OCI-LY1 (cell line): ENCODE data around the gene KANSL3.

Experiments used
- CTCF ChIP-seq: fragments of 200-600 bp; sonication (generic), shearing (Covaris generic); IDR thresholded peaks from 2 replicates; pipeline ENCODE4 v1.5.1; 2017; ENCODE audit warnings: mild to moderate bottlenecking, antibody characterized with exemption, low read length, moderate library complexity, mixed read lengths
- EZH2 ChIP-seq: fragments of 200-600 bp; sonication (generic), shearing (Covaris generic); IDR thresholded peaks from 2 replicates; pipeline ENCODE4 v1.8.0; 2017; ENCODE audit warnings: borderline replicate concordance, mixed run types, mild to moderate bottlenecking, antibody characterized with exemption, low read length, moderate library complexity, mixed read lengths

GRCh38 chr2:96668771-96669170 lies 30.7 kb upstream of the KANSL3 start:
- TF ChIP-seq CTCF (no peak), EZH2 (no peak)
